ENCODE data around the gene CADPS. TPM values are rescaled to one million over a fixed set of nuclear protein-coding genes. Genes with fewer than 3 reads are reported as not detected.

The CADPS gene
- total RNA-seq, 4 donors from 2014 or later, result 0.09 to 4.4 (median 1.6) TPM; not detected in 1

GRCh38 chr3:62777130-62777529 is 98.1 kb downstream of the CADPS start:
- ATAC-seq (ENCODE audit: low FRiP score) (no peak), DNase-seq (ENCODE audit: low spot score) (no peak)
- TF ChIP-seq, protein P1, sequence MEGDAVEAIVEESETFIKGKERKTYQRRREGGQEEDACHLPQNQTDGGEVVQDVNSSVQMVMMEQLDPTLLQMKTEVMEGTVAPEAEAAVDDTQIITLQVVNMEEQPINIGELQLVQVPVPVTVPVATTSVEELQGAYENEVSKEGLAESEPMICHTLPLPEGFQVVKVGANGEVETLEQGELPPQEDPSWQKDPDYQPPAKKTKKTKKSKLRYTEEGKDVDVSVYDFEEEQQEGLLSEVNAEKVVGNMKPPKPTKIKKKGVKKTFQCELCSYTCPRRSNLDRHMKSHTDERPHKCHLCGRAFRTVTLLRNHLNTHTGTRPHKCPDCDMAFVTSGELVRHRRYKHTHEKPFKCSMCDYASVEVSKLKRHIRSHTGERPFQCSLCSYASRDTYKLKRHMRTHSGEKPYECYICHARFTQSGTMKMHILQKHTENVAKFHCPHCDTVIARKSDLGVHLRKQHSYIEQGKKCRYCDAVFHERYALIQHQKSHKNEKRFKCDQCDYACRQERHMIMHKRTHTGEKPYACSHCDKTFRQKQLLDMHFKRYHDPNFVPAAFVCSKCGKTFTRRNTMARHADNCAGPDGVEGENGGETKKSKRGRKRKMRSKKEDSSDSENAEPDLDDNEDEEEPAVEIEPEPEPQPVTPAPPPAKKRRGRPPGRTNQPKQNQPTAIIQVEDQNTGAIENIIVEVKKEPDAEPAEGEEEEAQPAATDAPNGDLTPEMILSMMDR (IDR thresholded peaks at IDR 0.05), result no peak

DNA sequence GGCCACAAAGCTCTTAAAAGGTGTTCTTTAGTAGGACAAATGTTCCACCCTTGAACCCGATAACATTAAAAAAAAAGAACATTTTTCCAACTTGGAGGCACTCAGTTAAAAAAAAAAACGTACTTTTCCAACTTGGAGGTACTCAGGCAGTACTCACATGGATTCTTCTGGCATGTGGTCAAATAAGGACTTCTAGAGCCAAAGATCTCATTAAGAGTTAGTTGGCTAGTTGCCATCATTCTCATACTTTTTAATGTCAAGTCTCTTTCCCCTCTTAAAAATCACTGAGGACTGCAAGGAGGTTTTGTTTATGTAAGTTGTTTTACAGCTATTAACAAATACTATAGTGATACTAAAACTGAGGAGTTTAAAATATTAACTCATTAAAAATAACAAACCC is 101.0 kb downstream of the CADPS start:
- DNase-seq (ENCODE audit: low spot score), result no peak
- no peak for ATAC-seq (ENCODE audit: low FRiP score)
- TF ChIP-seq, protein P1 (IDR thresholded peaks at IDR 0.05), result no peak

GRCh38 chr3:62771331-62772072 is 103.7 kb downstream of the CADPS start:
- TF ChIP-seq, protein P1 (IDR thresholded peaks at IDR 0.05), result no peak
- ATAC-seq (ENCODE audit: low FRiP score) (no peak), DNase-seq (ENCODE audit: low spot score) (no peak)

GRCh38 chr3:62768896-62769295 is 106.3 kb downstream of the CADPS start:
- TF ChIP-seq, protein P1 (IDR thresholded peaks at IDR 0.05), result no peak
- DNase-seq (ENCODE audit: low spot score), result no peak
- no peak for ATAC-seq (ENCODE audit: low FRiP score)

- TF ChIP-seq, protein P1 (IDR thresholded peaks at IDR 0.05), result no peak
- ATAC-seq (ENCODE audit: low FRiP score), result no peak
- no peak for DNase-seq (ENCODE audit: low spot score)
Observed at GRCh38 chr3:62761711-62762110, 113.5 kb downstream of the CADPS start.

DNA sequence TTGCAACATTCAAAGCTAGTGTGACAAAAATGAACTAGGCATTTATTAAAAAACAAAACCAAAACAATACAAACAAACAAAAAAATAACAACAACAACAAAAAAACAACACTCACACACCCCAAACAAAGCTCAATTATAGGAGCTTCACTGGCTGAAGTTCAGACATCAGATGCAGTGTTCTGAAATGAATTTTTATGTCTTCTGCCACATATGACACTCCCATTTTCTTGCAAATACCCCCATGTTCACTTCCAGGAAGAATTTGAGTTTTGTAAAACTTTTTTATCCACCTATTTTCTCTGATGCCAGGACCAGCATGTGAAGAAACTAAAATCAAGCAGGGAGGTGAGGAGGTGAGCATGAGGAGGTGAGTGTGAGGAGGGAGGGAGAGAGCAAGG is 113.9 kb downstream of the CADPS start:
- ATAC-seq (ENCODE audit: low FRiP score) (no peak), DNase-seq (ENCODE audit: low spot score) (no peak)
- TF ChIP-seq, protein P1 (IDR thresholded peaks at IDR 0.05), result no peak

All from omental fat pad (tissue), 4 donors.